Neural progenitor cell (in vitro differentiated cells): ENCODE data around the gene ACD. TPM values are rescaled to one million over a fixed set of nuclear protein-coding genes. Genes with fewer than 3 reads are reported as not detected.

Experiments
- DNase-seq: peaks from one replicate; pipeline ENCODE4 v3.0.0-alpha.2; 2016; ENCODE audit warnings: low spot score
- H2AFZ ChIP-seq: fragments of 200-600 bp; sonication (generic); replicated peaks from 2 replicates; pipeline ENCODE4 v1.6.1; 2016; ENCODE audit warnings: antibody characterized with exemption
- H3F3A ChIP-seq: fragments of 200-600 bp; sonication (generic); 2 replicates; pipeline ENCODE4 v1.6.1; 2016; ENCODE audit warnings: antibody characterized with exemption, low read depth
- H3K27ac ChIP-seq: fragments of 200-600 bp; sonication (generic); 2 replicates; pipeline ENCODE4 v1.5.1; 2016; ENCODE audit warnings: mild to moderate bottlenecking
- H3K27me3 ChIP-seq: fragments of 200-600 bp; sonication (generic); 2 replicates; pipeline ENCODE4 v1.6.1; 2016; ENCODE audit warnings: mild to moderate bottlenecking, moderate library complexity
- H3K36me3 ChIP-seq: fragments of 200-600 bp; sonication (generic); 2 replicates; pipeline ENCODE4 v1.5.1; 2016
- H3K4me1 ChIP-seq: fragments of 200-600 bp; sonication (generic); 2 replicates; pipeline ENCODE4 v1.6.1; 2016; ENCODE audit warnings: mixed run types
- H3K4me2 ChIP-seq: fragments of 200-600 bp; sonication (generic); 2 replicates; pipeline ENCODE4 v1.6.1; 2016
- H3K4me3 ChIP-seq: fragments of 200-600 bp; sonication (generic); 2 replicates; pipeline ENCODE4 v1.5.1; 2016
- H3K79me2 ChIP-seq: fragments of 200-600 bp; sonication (generic); 2 replicates; pipeline ENCODE4 v1.6.1; 2016; ENCODE audit warnings: low read depth
- H3K9ac ChIP-seq: fragments of 200-600 bp; sonication (generic); 2 replicates; pipeline ENCODE4 v1.6.1; 2016
- H3K9me3 ChIP-seq: fragments of 200-600 bp; sonication (generic); 2 replicates; pipeline ENCODE4 v1.5.1; 2016; ENCODE audit warnings: low read depth
- H4K20me1 ChIP-seq: fragments of 200-600 bp; sonication (generic); 2 replicates; pipeline ENCODE4 v1.6.1; 2016; ENCODE audit warnings: low read depth
- H3K27ac Mint-ChIP-seq: 3 replicates; pipeline ENCODE4 v1.8.0; 2021; ENCODE audit warnings: mixed read lengths
- H3K27me3 Mint-ChIP-seq: 2 replicates; pipeline ENCODE4 v1.8.0; 2022; ENCODE audit warnings: low read depth, mild to moderate bottlenecking, inconsistent platforms, moderate library complexity, mixed read lengths; ENCODE audit not compliant: insufficient read depth
- H3K36me3 Mint-ChIP-seq: 3 replicates; pipeline ENCODE4 v1.8.0; 2021; ENCODE audit warnings: mixed read lengths
- H3K4me1 Mint-ChIP-seq: 3 replicates; pipeline ENCODE4 v1.8.0; 2021; ENCODE audit warnings: mixed read lengths
- H3K4me3 Mint-ChIP-seq: 3 replicates; pipeline ENCODE4 v1.8.0; 2021; ENCODE audit warnings: mild to moderate bottlenecking, moderate library complexity, mixed read lengths
- H3K9me3 Mint-ChIP-seq: 3 replicates; pipeline ENCODE4 v1.8.0; 2020; ENCODE audit warnings: mixed read lengths
- EZH2 ChIP-seq: fragments of 200-600 bp; sonication (generic); IDR thresholded peaks from 2 replicates; pipeline ENCODE4 v1.6.1; 2017; ENCODE audit warnings: antibody characterized with exemption, mild to moderate bottlenecking, moderate library complexity
- EZH2phosphoT487 ChIP-seq: fragments of 200-600 bp; sonication (generic); IDR thresholded peaks from 2 replicates; pipeline ENCODE4 v1.6.1; 2017; ENCODE audit warnings: antibody characterized with exemption
- total RNA-seq: library from RNA; depleted of rRNA; stranded (reverse); fragments of >200 nt; gene quantifications from 2 replicates; pipeline ENCODE4 v1.2.3, GENCODE V29; 2015; ENCODE audit warnings: low replicate concordance
- TF ChIP-seq, protein P1 (sequence below): fragments of 200-600 bp; sonication (generic); IDR thresholded peaks from 2 replicates; pipeline ENCODE4 v1.5.1; 2017; ENCODE audit warnings: antibody characterized with exemption, mild to moderate bottlenecking

Gene ACD
- total RNA-seq, 1 donor from 2014 or later, result 11.5 TPM

DNA sequence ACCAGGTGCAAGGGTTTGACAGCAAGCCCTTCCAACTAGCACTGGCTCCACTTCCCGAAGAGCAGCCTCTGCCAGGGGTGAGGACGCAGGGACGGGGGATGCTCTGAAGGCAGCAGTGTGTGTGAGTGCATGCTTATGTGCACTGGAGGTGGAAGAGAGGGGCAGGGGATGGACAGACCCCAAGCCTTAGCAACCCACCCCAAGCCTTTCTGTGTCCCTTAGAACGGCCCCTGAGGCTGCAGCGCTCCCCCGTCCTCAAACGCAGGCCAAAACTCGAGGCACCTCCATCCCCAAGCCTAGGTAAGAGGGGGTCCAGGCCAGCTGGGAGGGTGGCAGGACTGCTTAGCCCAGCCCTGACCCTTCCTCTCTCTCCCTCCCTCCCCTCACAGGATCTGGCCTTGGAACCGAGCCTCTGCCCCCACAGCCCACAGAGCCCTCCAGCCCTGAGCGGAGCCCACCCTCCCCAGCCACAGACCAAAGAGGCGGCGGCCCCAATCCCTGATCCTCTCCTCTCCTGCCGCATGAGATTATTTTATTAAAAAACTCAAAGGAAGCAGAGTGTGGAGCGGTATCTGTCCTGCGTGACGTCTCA, 2.9 kb downstream of the ACD start:
- Histone ChIP-seq H3K4me3 (no peak overlapping the region), H3K36me3 (no peaks in the 10 kb centered on the region), H3F3A (peaks cover 22% of the 10 kb centered on the region), H2AFZ (no peak overlapping the region), H3K9ac (no peak overlapping the region), H3K27me3 (peaks cover 34% of the 10 kb centered on the region), H3K4me2 (no peak overlapping the region), H4K20me1 (peaks cover 67% of the 10 kb centered on the region), H3K27ac (no peak overlapping the region), H3K79me2 (peaks cover 8% of the 10 kb centered on the region), H3K4me1 (peaks cover 15% of the 10 kb centered on the region), H3K9me3 (no peaks in the 10 kb centered on the region)
- Mint-ChIP-seq H3K4me3 (peak overlapping the region; percentile 10), H3K4me1 (peaks cover 10% of the 10 kb centered on the region), H3K27me3 (peaks cover 18% of the 10 kb centered on the region), H3K9me3 (no peaks in the 10 kb centered on the region), H3K27ac (no peak overlapping the region), H3K36me3 (no peaks in the 10 kb centered on the region)
- TF ChIP-seq EZH2, result no peak
- no peak for TF ChIP-seq EZH2phosphoT487
- TF ChIP-seq, protein P1, sequence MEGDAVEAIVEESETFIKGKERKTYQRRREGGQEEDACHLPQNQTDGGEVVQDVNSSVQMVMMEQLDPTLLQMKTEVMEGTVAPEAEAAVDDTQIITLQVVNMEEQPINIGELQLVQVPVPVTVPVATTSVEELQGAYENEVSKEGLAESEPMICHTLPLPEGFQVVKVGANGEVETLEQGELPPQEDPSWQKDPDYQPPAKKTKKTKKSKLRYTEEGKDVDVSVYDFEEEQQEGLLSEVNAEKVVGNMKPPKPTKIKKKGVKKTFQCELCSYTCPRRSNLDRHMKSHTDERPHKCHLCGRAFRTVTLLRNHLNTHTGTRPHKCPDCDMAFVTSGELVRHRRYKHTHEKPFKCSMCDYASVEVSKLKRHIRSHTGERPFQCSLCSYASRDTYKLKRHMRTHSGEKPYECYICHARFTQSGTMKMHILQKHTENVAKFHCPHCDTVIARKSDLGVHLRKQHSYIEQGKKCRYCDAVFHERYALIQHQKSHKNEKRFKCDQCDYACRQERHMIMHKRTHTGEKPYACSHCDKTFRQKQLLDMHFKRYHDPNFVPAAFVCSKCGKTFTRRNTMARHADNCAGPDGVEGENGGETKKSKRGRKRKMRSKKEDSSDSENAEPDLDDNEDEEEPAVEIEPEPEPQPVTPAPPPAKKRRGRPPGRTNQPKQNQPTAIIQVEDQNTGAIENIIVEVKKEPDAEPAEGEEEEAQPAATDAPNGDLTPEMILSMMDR, result no peak
- no peak for DNase-seq

DNA sequence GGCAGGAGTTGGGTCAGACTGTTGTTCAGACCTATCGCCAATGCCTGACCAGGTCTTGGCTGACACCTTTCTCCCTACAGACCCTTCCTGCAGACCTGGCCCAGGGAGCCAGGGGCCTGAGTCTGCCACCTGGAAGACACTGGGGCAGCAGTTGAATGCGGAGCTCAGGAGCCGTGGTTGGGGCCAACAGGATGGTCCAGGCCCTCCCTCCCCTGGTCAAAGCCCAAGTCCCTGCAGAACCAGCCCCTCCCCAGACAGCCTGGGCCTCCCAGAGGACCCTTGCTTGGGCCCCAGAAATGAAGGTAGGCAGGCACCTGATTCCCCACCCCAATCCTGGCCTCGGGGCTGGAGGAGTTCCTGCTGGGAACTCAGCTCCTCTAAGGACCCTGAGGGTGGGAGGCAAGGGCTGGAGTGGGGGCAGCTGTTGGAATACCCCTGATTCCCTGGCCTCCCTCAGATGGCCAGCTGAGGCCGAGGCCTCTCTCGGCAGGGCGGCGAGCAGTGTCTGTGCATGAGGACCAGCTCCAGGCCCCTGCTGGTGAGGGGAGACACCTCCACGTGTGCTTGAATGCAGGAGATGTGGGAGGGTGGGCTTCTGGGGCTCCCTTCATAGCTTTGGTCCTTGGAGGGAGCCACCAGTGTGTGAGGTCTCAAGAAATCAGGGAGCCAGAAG, 3.6 kb downstream of the ACD start:
- H3K36me3 ChIP-seq, result no peaks in the 10 kb centered on the region
- no peaks in the 10 kb centered on the region for H3K36me3 Mint-ChIP-seq
- H3K27ac ChIP-seq, result no peak overlapping the region
- H3K9me3 Mint-ChIP-seq, result no peaks in the 10 kb centered on the region
- no peaks in the 10 kb centered on the region for H3K9me3 ChIP-seq
- H3K4me1 ChIP-seq, result peaks cover 11% of the 10 kb centered on the region
- peaks cover 12% of the 10 kb centered on the region for H3K4me1 Mint-ChIP-seq
- H3K79me2 ChIP-seq, result peaks cover 8% of the 10 kb centered on the region
- no peak overlapping the region for H3K4me3 Mint-ChIP-seq
- no peak overlapping the region for H3K27ac Mint-ChIP-seq
- H2AFZ ChIP-seq, result no peak overlapping the region
- H3K27me3 ChIP-seq, result peaks cover 33% of the 10 kb centered on the region
- DNase-seq, result no peak
- TF ChIP-seq EZH2phosphoT487 (no peak), EZH2 (no peak)
- TF ChIP-seq, protein P1, result no peak
- H3F3A ChIP-seq, result peaks cover 19% of the 10 kb centered on the region
- no peak overlapping the region for H3K9ac ChIP-seq
- H3K27me3 Mint-ChIP-seq, result peaks cover 23% of the 10 kb centered on the region
- peaks cover 67% of the 10 kb centered on the region for H4K20me1 ChIP-seq
- H3K4me2 ChIP-seq, result no peak overlapping the region
- no peak overlapping the region for H3K4me3 ChIP-seq

DNA sequence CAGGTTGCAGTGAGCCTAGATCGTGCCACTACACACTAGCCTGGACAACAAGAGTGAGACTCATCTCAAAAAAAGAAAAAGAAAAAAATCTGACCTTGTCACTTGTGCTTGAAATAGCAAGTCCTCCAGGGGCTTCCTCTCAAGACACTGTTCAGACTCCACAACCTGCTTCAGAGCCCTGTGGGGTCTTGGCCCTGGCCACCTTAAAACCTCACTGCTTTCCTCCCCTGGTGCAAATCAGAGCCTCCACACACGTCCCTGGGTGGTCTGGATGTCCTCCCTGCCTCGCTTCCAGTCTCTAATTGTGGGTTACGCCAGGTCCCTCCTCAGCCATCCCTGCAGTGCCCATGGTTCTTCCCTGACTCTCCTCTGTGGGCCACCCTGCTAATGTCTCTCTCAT, 4.7 kb downstream of the ACD start:
- TF ChIP-seq EZH2phosphoT487, result no peak
- no peak for TF ChIP-seq EZH2
- TF ChIP-seq, protein P1, result no peak
- peaks cover 8% of the 10 kb centered on the region for H3K79me2 ChIP-seq
- H3F3A ChIP-seq, result peaks cover 10% of the 10 kb centered on the region
- H3K4me2 ChIP-seq, result no peak overlapping the region
- no peaks in the 10 kb centered on the region for H3K36me3 ChIP-seq
- no peak overlapping the region for H3K27ac Mint-ChIP-seq
- no peak overlapping the region for H2AFZ ChIP-seq
- H3K4me3 Mint-ChIP-seq, result peak overlapping the region; percentile 53
- H3K9me3 ChIP-seq, result no peaks in the 10 kb centered on the region
- peaks cover 67% of the 10 kb centered on the region for H4K20me1 ChIP-seq
- peaks cover 33% of the 10 kb centered on the region for H3K27me3 ChIP-seq
- H3K9ac ChIP-seq, result no peak overlapping the region
- H3K4me1 ChIP-seq, result peaks cover 10% of the 10 kb centered on the region
- H3K36me3 Mint-ChIP-seq, result no peaks in the 10 kb centered on the region
- no peak overlapping the region for H3K4me3 ChIP-seq
- no peak overlapping the region for H3K27ac ChIP-seq
- H3K27me3 Mint-ChIP-seq, result peaks cover 32% of the 10 kb centered on the region
- no peaks in the 10 kb centered on the region for H3K9me3 Mint-ChIP-seq
- peaks cover 10% of the 10 kb centered on the region for H3K4me1 Mint-ChIP-seq
- no peak for DNase-seq
